Activated B cell treated with CpG ODN at 0.5 μM for 24 hours (primary cell): ENCODE results near the gene KCTD21. TPM values are rescaled to one million over a fixed set of nuclear protein-coding genes. Genes with fewer than 3 reads are reported as not detected.
A peak's percentile ranks its signal among the peaks of the same experiment; 100 is the strongest.

Source experiments
- ATAC-seq: fragments of 200-7000 bp; cut with Tn5 transposase; one replicate; pipeline ENCODE4 v1.10.0; 2021; ENCODE audit warnings: low read depth, mild to moderate bottlenecking, moderate library complexity
- CTCF ChIA-PET: fragments of 350-600 bp; sonication (Branson Sonifier 250); formaldehyde crosslinking; loops from one replicate; lab custom pipeline; 2021; ENCODE audit warnings: antibody characterized with exemption; lab: Charles Lee
- POLR2A ChIA-PET: fragments of 350-600 bp; sonication (Branson Sonifier 250); formaldehyde crosslinking; loops from one replicate; lab custom pipeline; 2021; ENCODE audit warnings: antibody characterized with exemption; lab: Charles Lee
- DNase-seq: peaks from one replicate; pipeline ENCODE4 v3.0.0; 2022
- H3K27ac Mint-ChIP-seq: one replicate; pipeline ENCODE4 v1.8.0; 2020; ENCODE audit warnings: mixed read lengths
- H3K27me3 Mint-ChIP-seq: one replicate; pipeline ENCODE4 v1.8.0; 2021; ENCODE audit warnings: mixed read lengths
- H3K36me3 Mint-ChIP-seq: one replicate; pipeline ENCODE4 v1.8.0; 2021; ENCODE audit warnings: low read depth, mixed read lengths
- H3K4me1 Mint-ChIP-seq: one replicate; pipeline ENCODE4 v1.8.0; 2021; ENCODE audit warnings: mixed read lengths
- H3K4me3 Mint-ChIP-seq: one replicate; pipeline ENCODE4 v1.8.0; 2020; ENCODE audit warnings: mild to moderate bottlenecking, mixed read lengths
- H3K9me3 Mint-ChIP-seq: one replicate; pipeline ENCODE4 v1.8.0; 2020; ENCODE audit warnings: mixed read lengths
- intact Hi-C: fragments of 100-400 bp; cut with micrococcal nuclease; formaldehyde crosslinking; loops from one replicate; pipeline ENCODE4 v1.15.1; 2024
- total RNA-seq: library from RNA; stranded (reverse); gene quantifications from 2 replicates; pipeline ENCODE4 v1.2.3, GENCODE V29; 2022
- TF ChIP-seq, protein P1 (sequence below): fragments of 200-600 bp; IDR thresholded peaks from one replicate; pipeline ENCODE4 v1.8.0; 2022; ENCODE audit warnings: antibody characterized with exemption, mild to moderate bottlenecking

The KCTD21 gene
- total RNA-seq, 1 donor from 2014 or later: 3.2 TPM

- peaks cover 74% of the 10 kb centered on the region for H3K36me3 Mint-ChIP-seq
- no peaks in the 10 kb centered on the region for H3K9me3 Mint-ChIP-seq
- no peak overlapping the region for H3K4me3 Mint-ChIP-seq
- ChIA-PET CTCF (no interaction called here), POLR2A (no interaction called here)
- TF ChIP-seq, protein P1, sequence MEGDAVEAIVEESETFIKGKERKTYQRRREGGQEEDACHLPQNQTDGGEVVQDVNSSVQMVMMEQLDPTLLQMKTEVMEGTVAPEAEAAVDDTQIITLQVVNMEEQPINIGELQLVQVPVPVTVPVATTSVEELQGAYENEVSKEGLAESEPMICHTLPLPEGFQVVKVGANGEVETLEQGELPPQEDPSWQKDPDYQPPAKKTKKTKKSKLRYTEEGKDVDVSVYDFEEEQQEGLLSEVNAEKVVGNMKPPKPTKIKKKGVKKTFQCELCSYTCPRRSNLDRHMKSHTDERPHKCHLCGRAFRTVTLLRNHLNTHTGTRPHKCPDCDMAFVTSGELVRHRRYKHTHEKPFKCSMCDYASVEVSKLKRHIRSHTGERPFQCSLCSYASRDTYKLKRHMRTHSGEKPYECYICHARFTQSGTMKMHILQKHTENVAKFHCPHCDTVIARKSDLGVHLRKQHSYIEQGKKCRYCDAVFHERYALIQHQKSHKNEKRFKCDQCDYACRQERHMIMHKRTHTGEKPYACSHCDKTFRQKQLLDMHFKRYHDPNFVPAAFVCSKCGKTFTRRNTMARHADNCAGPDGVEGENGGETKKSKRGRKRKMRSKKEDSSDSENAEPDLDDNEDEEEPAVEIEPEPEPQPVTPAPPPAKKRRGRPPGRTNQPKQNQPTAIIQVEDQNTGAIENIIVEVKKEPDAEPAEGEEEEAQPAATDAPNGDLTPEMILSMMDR: no peak
- no peaks in the 10 kb centered on the region for H3K27me3 Mint-ChIP-seq
- no peak for ATAC-seq
- no peak for DNase-seq
- intact Hi-C loops: loop anchor here (2.0 to 10.0 kb wide), 2 partner anchors 33 to 113 kb away; partner anchors contain the start of genes KCTD21 and USP35
- H3K27ac Mint-ChIP-seq: no peak overlapping the region
- peaks cover 29% of the 10 kb centered on the region for H3K4me1 Mint-ChIP-seq
Observed at GRCh38 chr11:78221396-78222315, 33.2 kb upstream of the KCTD21 start.

GRCh38 chr11:78220218-78221157, 32.1 kb upstream of the KCTD21 start:
- no peaks in the 10 kb centered on the region for H3K27me3 Mint-ChIP-seq
- intact Hi-C loops: loop anchor here (10.0 kb wide), 1 partner anchor 114 kb away; no protein-coding TSS in a partner anchor
- H3K4me3 Mint-ChIP-seq: no peak overlapping the region
- ChIA-PET CTCF (interaction anchor here (2.0 kb wide), 1 partner anchor 344 kb away, joined by 5 read pairs; no protein-coding TSS in a partner anchor), POLR2A (no interaction called here)
- TF ChIP-seq, protein P1: no peak
- DNase-seq (no peak), ATAC-seq (no peak)
- peaks cover 28% of the 10 kb centered on the region for H3K4me1 Mint-ChIP-seq
- H3K9me3 Mint-ChIP-seq: no peaks in the 10 kb centered on the region
- peaks cover 81% of the 10 kb centered on the region for H3K36me3 Mint-ChIP-seq
- peak overlapping the region; percentile 57 for H3K27ac Mint-ChIP-seq

DNA sequence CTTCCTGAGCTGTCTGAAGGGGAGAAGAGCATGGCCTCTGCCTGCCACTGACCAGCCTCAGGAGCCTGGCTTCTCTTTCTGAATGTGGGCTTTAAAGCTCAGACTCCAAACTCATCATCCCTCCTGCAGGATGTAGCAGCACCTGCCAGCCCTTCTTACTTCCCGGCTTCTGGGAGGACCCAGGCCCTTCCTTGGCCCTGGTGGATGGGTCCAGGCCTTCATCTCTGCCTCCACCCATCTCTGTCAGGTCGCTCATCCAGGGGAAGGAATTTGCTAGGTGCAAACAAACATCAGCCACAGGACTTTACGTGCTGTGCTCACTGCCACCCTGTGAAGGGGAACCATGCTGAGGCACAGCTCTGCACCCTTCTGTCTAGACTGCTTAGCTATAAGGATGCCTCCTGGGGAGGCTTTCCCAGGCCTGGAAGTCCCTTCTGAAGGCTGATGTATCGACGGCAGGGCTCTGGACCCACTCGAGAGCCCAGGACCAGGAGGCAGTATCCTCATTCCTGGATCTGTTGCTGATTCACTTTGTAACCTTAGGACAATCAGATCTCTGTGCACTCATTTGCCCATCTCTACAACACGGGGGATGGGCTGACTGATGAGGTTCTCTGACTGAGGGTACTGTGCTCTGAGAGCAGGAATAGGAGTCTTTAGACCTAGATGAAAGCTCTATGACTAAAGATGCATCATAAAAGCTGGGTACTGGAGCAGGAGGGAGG, 31.2 kb upstream of the KCTD21 start:
- Mint-ChIP-seq H3K9me3 (no peaks in the 10 kb centered on the region), H3K27ac (no peak overlapping the region), H3K4me1 (peaks cover 20% of the 10 kb centered on the region), H3K36me3 (peaks cover 80% of the 10 kb centered on the region), H3K27me3 (no peaks in the 10 kb centered on the region), H3K4me3 (no peak overlapping the region)
- ATAC-seq (no peak), DNase-seq (no peak)
- CTCF ChIA-PET: interaction anchor here (2.0 kb wide), 1 partner anchor 345 kb away, joined by 5 read pairs; no protein-coding TSS in a partner anchor
- intact Hi-C loops: loop anchor here (10.0 kb wide), 1 partner anchor 115 kb away; no protein-coding TSS in a partner anchor
- TF ChIP-seq, protein P1: no peak
- POLR2A ChIA-PET: no interaction called here

DNA sequence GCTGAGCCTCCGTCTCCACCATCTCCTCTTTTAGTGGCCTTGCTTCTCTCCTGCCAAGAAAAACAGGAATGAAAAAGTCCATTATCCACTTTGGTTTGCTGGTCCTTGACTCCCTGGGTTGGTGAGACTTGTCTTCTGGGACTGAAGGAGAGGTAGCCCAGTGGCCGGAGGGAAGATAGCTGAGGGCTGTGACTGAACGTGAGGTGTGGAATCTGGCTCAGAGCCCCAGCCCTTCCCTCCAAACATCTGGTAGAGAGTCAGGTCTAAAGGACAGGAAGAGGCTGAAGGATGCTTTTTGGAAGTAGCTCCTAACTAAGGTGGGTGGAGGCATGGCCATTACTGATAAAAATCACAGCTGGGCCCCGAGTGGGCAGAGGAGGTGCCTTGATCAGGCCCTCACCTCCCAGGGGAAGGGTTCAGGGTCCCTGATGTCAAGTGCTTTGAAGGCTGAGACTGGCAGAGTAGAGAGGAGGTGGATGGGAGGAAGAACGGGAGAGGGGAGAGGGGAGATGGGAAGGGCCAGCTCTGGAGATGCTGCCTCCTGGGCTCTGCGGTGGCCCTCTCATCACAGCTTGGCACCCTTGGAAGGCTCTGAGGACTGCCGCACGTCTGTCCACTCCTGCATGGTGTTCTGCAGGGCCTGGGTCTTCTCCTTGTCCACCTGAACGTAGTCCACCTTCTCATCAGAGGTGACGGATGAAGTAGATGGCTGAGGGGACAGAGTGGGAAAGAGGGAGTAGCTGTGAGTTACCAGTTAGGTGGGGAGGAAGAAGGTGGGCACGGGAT, 30.5 kb upstream of the KCTD21 start:
- CTCF ChIA-PET: interaction anchor here (2.0 kb wide), 1 partner anchor 346 kb away, joined by 5 read pairs; no protein-coding TSS in a partner anchor
- POLR2A ChIA-PET: no interaction called here
- intact Hi-C loops: no loop called here
- Mint-ChIP-seq H3K4me3 (no peak overlapping the region), H3K4me1 (peaks cover 13% of the 10 kb centered on the region), H3K27ac (no peak overlapping the region), H3K36me3 (peaks cover 78% of the 10 kb centered on the region), H3K9me3 (no peaks in the 10 kb centered on the region), H3K27me3 (no peaks in the 10 kb centered on the region)
- ATAC-seq: no peak
- TF ChIP-seq, protein P1: no peak
- no peak for DNase-seq
